Activated naive CD4-positive, alpha-beta T cell treated with Interleukin-2 at 50 U/mL for 16 hours (primary cell): ENCODE measurements around the gene PRSS57.
"Not testable (repeated sequence)": the region's sequence is repeated elsewhere in the genome, so short reads cannot be mapped to it uniquely, and the experiment has no call there.

Experiments used
- DNase-seq: peaks from one replicate; pipeline ENCODE4 v3.0.0-alpha.2; 2020

Gene PRSS57

GRCh38 chr19:722553-723101 is 27.4 kb upstream of the PRSS57 start:
- no peak for DNase-seq

- DNase-seq = no peak
These were observed 25.3 kb upstream of the PRSS57 start for GRCh38 chr19:720345-721160.

DNA sequence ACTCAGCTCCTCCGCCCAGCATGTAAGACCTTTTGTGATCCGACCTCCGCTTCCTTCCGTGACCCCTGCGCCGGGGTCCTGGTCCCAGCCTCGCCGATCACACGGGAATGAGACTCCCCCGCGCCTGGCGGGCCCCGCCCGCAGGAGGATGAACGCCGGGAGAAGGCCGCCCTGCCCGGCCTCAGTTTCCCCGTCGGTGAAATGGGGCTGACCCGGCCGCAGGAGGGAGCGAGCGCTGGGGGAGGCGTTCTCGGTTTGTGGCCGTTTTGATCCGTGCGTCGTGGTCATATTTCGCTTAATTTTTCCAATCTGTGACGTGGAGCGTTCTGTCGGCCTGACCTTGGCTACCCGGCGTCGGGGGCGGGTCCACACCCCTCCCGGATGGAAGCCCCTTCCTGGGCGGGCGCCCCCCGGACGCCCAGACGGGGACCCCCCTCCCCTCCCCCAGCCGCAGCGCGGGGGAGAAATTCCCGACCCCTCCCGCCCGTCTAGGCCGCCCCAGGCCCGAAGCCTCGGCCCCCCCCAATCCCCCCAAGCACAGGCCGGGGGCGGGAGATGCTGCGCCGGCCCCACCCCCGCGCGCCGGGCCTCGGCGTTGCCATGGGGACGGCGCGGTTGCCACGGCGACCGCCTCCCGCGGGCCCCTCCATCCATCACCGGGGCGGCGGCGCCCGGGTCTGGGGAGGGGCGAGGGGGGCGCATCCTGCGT is 24.5 kb upstream of the PRSS57 start:
- DNase-seq = no peak

GRCh38 chr19:718991-719512 is 23.8 kb upstream of the PRSS57 start:
- DNase-seq = no peak

GRCh38 chr19:718251-718951 is 23.1 kb upstream of the PRSS57 start:
- DNase-seq = no peak

GRCh38 chr19:715347-715746 is 20.1 kb upstream of the PRSS57 start:
- DNase-seq = no peak

DNA sequence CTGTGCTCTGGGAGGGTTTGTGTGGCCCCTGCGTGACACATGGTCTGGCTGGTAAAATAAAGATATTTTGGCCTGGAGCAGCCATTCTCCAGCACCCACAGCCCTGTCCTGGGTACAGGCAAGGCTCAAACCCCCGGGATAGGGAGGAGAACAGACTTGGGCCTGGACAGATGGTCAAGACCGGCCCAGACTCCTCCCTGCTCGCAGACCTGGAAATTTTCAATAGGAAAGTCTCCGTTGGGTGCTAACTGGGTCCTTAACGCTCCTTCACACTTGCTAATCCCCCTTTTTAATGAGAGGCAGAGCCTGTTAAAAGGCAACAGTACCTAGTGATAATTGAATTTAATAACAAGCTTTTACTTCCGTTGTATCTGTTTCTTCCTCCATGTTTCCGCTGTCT is 16.0 kb upstream of the PRSS57 start:
- DNase-seq = no peak

GRCh38 chr19:710767-711166 is 15.5 kb upstream of the PRSS57 start:
- no peak for DNase-seq

DNA sequence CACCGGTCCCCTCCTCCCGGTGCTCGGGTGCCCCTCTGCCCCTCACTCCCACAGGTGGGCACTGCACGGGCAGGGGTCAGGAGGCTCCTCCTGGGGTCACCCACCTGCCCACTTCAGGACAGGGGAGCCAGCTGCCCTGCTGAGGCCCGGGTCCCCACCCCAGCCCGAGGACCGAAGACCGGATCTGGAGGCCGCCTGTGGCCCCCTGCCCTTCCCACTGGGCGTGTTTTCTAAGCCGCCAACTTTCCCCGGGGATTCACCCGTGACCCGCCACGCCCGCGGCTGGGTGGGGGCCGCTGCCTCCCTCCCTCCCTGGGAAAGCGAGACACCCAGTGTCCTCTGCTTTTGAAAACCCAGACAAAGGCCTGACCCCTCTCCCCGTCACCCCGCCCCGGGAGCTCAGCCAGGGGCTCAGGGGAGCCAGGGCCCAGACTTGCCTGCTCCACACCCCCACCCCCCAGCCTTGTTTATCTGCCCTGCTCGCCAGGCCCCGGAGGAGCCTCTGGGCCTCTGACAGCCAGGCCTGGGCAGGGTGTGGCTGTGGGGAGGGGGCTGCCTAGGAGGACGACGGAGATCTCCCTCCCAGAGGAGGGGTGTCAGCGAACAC is 14.8 kb upstream of the PRSS57 start:
- DNase-seq = no peak

DNA sequence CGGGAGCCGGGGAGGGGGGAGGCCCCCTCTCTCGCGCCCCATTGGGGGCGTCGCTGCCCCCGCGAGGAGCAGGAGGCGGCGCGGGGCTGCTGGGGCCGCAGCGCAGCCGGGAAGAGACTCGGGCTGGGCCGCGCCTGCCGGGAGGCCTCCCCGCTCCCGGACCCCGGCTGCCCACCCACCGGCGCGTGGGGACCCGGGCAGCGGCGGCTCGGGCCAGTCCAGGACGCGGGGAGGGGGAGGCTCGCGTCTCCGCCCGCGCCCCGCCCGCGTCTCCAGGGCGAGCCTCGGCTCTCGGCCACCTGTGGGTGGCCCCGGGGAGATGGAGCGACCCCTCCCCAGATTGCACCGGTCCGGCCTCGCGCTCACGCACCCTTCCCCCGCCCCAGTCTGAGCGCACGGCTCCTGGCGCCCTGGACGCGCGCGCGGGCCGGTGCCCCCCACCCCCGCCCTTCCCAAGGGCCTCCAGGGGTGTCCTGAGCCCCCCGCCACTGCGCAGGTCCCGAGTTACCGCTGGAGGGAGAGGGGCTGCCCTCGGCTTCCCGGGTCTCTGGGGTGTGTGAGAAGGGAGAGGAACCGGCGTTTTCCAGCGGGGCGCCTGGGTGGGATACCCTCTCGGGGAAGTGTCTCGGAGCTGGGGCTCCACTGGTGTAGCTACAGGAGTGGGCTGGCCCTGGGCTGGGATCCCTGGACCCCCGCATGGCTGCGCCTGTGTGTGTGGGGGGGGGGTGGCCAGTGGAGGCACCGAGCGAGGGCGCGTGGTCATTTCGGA is 14.1 kb upstream of the PRSS57 start:
- DNase-seq = no peak

DNA sequence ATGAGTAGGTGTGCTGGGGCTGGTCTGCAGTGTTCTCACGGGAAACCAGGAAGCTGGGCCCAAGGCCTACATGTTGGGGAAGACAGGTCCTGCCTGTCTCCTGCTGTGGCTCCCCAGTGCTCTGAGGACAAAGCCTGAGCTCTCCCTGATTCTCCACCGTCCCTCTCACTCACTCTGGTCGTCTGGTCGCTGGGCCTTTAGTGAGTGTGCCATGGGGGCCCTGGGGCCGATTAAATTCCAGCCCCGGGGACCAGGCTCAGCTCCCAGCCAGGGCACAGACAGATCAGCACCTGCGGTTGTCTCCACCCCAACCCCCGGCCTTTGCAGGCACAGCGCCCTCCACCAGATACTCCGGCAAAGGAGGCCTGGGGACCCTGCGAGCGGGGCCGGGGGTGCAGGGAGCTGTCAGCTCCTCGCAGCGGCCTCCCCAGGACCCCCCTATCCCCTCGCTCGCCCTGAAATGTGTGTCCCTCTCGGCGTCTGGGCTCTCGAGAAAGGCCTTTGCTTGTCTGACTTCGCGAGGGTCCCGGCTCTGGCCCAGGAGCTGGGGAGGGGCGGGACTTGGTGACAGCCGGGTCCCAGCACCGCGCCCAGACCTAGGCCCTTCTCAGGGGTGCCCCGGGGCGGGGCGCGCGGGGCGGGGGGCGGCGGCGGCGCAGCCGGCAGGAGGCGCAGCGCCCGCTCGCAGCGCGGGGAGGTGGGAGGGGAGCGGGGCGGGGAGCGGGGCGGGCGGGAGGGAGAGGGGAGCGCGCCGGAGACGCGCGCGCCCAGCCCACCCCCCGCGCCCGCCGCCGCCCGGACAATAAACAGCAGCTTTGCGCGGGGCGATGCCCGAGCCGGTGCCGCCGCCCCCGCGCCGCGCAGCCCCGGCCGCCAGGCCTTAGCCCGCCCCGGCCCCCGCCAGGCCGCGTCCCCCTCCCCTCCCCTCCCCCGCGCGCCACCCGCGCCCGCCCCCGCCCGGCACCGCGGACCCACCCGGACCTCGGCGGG is 13.2 kb upstream of the PRSS57 start, which contains the start of gene PALM:
TSS of gene PALM (plus strand) at position 782 of the 990 bp plus-strand sequence. CDS start 212 bp downstream, outside the sequence.
- DNase-seq = no peak

DNA sequence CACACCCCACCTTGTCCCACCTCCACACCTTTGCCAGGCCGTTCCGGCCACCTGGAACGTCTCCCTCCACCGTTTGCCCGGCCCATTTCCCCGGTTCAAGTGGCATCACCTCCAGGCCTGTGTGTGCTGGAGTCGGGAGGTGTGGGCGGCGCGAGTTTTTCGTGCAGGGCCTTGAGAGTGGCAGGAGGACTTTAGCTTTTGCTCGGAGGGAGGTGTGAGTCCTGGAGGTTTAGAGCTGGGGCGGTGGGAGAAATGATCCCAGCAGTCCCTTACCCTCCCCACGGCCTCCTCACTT is 9.1 kb upstream of the PRSS57 start:
- peak; percentile 9 for DNase-seq

DNA sequence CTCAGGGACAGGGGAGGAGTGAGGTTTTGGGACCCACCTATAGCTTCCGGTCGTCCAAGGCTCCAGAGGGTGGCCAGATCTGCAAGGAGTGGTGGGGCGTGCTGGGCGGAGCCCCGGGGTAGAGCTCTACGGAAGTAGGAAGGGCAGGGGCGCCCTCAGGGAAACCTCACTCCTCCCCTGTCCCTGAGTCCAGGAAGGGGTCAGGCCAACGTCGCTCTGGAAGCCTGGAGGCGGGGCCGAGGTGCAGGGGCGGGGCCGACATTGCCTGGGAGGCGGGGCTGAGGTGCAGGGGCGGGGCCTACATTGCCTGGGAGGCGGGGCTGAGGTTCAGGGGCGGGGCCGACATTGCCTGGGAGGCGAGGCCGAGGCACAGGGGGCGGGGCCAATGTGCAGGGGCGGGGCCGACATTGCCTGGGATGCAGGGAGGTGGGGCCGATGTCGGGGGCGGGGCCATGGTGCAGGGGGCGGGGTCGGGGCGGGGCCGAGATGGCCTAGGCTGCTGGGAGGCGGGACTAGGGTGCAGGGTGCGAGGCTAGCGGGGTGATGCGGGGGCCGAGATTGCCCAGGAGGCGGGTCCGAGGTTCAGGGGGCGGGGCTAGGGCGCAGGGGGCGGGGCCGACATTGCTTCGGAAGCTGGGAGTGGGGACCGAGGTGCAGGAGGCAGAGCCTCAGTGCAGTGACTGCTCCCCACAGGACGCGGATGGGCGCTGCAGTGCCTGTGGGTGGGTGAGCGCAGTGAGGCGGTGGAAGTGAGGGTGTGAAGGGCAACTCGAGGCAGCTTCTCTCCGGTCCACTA is 8.6 kb upstream of the PRSS57 start:
- DNase-seq = peak; percentile 48

- DNase-seq = no peak
These were observed 8.0 kb upstream of the PRSS57 start for GRCh38 chr19:703329-703650.

- DNase-seq = not testable (repeated sequence)
These were observed 7.6 kb upstream of the PRSS57 start for GRCh38 chr19:702847-703246.

DNA sequence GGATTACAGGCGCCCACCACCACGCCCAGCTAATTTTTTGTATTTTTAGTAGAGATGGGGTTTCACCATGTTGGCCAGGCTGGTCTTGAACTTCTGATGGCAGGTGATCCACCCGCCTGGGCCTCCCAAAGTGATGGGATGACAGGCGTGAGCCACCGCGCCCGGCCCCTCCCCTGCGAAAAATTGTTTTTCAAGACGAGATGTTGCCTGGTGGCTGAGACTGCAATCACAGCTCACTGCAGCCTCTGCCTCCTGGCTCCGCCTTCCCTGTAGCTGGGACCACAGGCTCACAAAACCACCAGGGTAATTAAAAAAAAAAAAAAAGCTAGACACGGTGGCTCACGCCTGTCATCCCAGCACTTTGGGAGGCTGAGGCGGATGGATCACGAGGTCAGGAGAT is 4.6 kb upstream of the PRSS57 start:
- not testable (repeated sequence) for DNase-seq

DNA sequence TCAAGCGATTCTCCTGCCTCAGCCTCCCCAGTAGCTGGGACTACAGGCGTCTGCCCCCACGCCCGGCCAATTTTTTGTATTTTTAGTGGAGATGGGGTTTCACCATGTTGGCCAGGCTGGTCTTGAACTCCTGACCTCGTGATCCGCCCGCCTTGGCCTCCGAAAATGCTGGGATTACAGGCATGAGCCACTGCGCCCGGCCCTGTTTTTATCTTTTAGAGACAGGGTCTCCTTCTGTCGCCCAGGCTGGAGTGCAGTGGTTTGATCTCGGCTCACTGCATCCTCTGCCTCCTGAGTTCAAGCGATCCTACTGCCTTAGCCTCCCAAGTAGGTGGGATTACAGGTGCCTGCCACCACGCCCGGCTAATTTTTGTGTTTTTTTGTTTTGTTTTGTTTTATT is 3.3 kb upstream of the PRSS57 start:
- not testable (repeated sequence) for DNase-seq

DNA sequence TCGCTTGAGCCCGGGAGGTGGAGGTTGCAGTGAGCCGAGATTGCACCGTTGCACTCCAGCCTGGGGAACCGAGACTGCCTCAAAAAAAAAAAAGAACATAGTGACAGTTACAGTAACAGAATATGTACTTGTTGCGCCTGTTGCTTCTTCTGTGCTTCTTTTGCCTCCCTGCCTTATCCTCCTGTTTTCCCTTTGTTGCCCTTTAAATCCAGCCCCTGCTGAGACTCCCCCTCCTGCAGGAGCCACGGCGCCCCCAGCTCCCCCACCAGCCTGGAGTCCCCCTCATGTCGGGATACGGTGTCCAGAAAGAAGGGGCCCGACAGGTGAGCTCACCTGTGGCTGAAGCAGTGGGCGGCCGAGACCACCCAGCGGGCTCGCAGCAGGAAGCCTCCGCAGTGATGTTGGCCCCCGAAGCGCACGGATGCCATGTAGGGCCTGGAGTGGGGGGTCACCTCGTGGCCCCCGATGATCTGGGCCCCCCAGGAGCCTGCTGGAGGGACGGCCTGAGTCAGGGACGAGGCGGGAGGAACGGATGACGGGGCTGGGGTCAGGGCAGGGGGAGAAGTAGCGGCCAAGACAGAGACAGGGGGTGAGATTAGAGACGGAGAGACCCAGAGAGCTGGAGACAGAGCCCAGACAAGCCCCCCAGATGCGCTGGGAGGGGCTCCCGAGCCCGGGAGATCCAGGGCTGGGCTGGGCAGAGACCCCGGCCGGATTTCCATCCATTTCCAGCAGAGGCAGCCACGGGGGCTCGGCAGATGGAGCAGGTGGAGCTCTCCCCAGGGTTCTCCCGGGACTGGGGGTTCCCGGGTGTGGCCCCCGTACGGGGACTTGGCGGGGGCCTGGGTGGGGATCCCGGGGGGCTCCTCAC is 536 bp downstream of the PRSS57 start:
- no peak for DNase-seq

GRCh38 chr19:690203-690602 is 5.0 kb downstream of the PRSS57 start:
- no peak for DNase-seq
